NCI-H146 treated with DMSO at 0.1 percent for 48 hours (cell line): Measurements from ENCODE around the gene AMIGO2.

ENCODE experiments used
- DNase-seq: peaks from one replicate; lab custom pipeline; 2025; ENCODE audit not compliant: unreplicated experiment; lab: John Stamatoyannopoulos, UW

AMIGO2 gene

DNA sequence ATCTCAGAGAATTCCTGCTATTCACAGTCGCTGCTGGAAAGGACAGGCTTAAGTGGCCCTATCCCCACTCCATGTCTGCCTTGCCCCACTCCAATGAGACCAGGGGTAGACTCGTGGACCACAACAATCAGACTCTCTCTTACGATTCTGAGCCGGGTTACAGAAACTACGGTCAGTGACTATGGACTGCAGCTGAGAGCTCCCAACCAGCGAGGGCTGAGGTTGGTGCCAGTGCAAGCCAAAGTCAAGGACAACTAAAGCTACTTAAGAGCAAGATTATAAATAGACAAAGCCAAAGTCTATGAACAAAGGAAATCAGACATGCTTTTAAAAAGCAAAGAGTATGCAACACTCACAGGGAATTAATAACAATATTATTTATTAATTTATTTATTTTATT lies 18.3 kb upstream of the AMIGO2 start:
- DNase-seq, result no peak

DNA sequence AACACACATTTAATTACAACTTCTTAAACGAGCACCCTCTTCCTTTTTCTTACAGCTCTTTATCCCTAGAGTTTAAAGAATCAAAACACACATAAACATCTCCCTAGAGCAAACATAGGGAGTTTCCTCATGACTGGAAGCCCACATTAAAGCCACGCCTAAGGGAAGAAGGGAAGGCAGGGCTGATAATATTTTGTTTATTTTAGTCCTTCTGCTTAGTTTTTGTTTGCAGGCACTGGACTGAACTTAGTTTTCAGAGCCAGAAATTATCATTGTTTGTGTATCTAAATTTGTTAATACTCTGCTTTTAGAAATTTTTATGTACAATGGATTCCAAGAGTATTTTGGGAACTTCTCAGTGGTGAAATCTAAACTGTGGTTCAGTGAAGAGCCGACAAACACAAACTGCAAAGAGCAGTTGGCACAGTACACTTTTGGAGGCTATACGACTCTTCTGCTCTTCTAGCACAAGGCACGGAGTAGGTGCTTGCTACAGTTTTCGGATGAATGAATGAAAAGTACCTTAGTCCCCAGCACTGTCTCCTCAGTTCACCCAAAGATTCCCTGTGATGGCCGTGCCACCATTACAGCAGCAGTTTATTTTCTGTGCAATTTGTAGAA lies 17.6 kb upstream of the AMIGO2 start:
- no peak for DNase-seq

DNA sequence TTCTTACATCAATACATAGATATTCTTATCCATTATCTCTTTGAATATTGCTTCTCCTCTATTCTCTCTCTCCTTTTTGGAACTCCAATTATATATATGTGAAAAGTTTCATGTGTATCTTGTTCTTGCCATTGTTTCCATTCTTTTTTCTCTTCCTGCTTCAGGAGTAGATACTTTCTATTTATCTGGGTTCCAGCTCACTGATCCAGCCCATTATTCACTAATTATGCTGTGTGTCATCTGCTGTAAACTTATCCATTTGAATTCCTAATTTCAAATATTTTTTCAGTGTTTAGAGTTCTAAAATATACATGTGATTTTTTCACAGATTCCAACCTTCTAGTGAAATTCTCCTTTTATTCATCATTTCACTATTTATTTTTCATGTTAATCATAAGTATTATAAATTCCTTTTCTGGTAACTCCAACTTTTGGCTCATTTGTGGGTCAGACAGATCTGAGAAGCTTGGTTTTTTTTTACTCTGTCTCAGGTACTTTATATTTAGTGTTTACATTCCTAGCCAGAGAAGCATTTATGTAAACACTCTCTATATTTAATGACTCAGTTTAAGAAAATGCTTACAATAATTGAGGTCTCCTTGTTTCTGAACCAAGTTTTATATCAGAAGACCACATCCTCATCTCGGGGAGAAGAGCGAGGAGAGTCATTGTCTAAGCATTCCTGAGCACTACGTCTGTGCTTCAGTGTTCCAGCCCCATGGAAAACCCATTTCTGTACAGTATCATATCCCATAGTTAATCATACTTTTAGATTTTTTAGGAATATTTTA lies 15.9 kb upstream of the AMIGO2 start:
- DNase-seq, result no peak

DNA sequence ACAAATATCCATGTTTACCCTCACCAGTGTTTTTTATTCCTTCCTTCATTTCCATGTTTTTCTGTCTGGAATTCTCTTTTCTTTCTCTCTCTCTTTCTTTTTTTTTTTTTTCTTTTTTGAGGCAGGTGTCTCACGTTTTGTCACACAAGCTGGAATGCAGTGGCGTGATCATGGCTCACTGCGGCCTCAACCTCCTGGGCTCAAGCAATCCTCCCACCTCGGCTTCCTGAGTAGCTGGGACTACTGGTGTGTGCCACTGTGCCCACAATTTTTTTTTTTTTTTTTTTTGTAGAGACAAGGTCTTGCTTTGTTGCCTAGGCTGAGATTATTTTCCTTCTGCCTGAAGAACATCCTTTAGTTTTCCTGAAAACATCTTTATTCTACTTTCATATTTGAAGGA lies 15.0 kb upstream of the AMIGO2 start:
- DNase-seq, result no peak

DNA sequence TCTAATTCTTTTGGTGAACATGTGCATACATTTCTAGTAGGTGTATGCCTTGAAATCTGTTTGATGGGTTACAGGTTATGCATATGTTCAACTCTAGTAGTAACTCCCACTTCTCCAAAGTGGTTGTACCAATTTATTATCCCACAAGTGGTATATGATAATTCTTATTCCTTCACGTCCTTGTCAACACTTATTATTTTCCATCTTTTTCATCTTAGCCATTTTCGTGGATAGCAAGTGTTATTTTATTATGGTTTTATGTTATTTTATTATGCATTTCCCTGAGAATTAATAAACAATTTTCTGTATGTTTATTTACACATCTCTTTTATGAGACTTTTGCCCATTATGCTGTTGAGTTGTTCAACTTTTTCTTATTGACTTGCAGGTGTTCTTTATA lies 11.2 kb upstream of the AMIGO2 start:
- DNase-seq, result no peak

DNA sequence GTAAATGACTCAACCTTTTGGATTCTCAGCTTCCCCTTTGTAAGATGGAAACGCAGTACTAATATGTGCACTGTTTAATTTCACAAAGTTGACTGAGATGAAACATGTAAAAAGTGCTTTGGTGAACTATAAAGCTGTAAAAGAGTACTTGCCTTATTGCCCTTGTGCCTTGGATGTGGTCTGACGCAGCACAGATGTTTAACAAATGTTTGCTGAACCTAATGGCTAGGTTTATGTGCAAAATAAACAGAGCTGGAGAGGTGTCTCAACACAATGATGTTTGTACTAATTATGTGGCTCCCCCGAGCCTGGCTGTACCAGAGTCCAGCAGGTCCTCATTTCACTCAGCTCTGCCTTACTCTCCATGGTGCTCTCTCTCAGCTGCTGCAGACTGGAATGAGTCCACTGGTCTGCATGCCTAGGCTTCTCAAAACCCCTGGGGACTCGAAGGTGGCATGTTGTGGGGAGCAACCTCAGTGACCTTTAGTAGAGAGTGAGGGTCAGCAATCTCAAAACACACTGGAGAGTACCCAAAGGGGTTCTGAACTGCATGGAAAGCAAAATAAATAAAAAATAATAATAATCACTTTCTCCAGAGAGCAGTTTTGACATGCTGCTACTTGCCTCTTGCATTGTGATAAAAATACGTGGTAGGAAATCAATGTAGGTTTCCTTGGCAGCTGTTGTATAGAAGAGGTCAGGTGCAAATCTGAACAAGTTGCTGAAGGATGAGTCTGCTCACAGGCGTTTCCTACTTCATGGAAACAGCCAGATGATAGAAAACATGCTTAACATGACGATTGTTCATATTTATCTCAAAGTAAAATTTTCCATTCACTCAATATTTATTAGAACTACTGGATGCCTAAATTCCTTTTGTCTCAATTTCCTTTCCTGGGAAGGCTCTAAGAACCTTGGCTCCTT lies 8.5 kb upstream of the AMIGO2 start:
- DNase-seq, result peak; percentile 81

DNA sequence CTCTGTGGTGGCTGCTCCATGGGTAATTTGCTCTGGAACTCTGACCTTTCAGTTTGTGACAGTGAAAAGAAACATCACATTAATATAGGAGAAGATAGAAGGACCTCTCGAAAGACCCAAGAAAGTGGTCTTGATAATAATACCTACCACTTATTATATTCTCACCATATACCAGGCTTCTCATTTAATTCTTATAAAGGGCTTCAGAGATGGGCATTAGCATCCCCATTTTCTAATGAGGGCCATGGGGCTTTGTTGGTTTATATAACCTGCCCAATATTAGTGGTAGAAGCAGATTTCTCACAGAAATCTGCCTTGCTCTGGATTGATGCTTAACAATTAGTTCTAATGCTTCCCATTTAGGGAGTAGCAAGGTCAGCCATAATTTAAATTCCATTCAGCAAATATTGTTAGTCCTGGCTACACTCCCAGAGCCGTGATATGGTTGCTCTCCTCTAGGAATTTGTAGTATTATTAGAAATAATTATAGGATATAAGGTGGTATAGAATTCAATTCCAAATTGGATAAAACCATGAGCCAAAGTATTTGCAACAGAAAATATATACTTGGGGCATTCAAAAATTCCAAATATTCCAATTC lies 7.4 kb upstream of the AMIGO2 start:
- DNase-seq, result peak; percentile 31

DNA sequence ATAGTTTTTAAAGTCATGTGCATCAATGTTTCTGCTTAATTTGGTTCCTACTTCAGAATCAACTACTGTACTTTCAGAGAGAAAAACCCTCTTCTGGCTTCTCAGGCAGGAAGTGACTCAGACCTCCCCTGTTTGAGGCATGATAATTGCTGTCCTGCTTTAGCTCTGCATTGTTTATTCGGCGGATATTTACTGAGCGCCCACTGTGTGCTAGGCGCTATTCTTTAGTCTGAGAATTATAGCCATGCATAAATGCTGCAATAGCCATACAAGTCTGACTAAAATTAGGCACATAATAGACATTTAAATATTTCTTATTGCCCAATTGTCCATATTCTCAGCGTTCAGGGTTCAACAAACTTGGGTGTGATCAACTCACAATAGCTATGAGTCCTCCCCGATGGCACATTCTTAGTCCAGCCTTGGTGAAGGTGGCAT lies 6.1 kb upstream of the AMIGO2 start:
- peak; percentile 55 for DNase-seq

DNA sequence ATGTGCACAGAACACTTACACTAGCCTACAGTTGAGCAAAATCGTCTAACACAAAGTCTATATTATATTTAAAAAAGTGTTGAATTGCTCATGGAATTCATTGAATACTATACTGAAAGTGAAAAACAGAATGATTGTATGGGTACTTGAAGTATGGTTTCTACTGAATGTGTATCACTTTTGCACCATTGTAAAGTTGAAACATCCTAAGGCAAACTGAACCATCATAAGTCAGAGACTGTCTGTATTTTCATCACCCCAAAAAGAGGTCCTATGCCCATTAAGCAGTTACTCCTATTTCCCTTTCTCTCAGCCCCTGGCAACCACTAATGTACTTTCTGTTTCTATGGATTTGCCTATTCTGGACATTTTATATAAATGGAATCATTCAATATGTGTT lies 4.4 kb upstream of the AMIGO2 start:
- DNase-seq, result no peak

DNA sequence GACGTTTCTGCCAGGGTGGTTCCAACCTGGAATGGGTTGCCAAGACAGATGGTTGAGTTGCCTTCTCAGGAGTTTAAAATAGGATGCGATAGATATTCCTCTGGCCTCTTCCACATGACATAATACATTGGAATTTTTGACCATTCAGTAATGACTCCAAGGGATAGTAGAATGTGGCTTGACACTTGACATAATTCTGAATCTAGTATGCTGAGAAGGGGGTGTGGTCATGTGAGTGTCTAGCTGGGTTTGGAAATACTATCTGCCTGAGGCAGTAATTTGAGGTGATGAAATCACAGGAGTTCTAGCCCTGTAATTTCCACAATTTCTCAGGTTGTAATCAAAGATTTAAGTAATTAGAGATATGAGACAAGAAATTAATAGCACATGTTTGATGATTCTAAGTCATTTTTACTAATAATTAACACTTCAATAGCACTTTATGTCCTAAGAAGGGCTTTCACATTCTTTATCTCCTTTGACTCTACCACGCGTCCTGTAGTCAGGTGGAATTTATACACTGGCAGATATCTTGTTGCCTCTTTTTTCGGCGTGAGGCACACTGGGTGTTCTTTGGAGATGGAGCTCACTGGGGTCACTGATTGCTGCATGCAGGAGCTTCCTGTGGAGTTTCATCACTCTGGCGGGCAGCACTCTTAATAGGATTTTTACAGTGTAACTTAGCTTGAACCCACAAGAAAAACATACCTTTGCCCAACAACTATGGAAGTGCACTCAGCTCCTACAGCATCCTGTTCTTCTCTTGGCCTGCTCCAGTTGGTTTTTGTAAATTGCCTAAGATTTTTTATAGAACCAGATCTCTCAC lies 3.2 kb upstream of the AMIGO2 start:
- DNase-seq, result no peak

DNA sequence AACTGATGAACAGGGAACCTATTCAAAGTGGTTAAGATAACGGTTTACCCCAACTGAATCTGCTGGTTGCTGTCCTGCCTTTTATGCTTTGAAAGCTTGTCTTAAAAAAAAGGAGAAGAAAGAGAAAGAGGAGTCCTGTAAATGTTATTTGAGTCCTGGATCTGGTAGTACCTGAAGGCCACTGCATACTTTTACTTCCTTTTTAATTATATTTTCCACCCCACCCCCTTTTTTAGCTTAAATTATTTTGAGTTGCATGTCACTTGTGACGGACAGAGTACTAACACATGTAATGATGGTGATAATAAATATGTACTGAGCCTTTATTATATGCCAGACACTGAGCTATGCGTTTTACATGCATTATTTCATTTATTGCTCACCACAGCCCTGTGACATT lies 2.5 kb upstream of the AMIGO2 start:
- no peak for DNase-seq

DNA sequence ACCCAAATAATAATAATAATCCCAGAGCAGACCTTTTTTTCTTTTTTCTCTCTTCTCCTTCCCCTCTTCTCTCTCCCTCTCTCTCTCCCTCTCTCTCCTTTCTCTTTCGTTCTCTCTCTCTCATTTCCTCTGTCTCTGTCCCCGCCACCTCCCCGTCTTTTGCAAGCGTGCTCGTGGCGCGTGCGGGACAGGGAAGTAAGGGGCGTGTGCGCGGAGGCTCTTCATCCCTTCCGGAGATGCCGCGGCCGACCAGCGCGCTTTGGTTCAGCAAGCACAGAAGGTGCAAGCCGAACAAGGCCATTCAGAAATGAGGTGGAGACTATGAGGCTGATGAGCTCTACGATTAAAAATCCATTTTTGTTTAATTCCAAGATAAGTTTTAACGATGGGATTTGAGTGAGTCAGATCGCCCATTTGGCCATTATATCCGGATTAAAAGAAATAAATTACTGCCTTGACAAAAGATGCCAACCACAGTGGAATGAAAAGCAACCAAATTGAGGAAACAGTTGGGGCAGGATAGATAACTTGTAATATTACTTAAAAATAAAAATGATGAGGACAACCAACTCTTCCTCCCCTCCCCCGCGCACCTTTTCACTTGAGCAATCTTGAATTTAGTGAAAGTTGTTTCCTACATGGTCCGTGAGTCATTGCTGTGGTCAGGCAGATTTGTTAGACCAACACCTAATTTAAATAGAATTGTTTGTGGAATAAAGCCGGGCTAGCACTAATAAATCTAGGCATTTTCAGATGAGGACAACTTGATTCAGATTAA lies 1.2 kb upstream of the AMIGO2 start:
- DNase-seq, result no peak

DNA sequence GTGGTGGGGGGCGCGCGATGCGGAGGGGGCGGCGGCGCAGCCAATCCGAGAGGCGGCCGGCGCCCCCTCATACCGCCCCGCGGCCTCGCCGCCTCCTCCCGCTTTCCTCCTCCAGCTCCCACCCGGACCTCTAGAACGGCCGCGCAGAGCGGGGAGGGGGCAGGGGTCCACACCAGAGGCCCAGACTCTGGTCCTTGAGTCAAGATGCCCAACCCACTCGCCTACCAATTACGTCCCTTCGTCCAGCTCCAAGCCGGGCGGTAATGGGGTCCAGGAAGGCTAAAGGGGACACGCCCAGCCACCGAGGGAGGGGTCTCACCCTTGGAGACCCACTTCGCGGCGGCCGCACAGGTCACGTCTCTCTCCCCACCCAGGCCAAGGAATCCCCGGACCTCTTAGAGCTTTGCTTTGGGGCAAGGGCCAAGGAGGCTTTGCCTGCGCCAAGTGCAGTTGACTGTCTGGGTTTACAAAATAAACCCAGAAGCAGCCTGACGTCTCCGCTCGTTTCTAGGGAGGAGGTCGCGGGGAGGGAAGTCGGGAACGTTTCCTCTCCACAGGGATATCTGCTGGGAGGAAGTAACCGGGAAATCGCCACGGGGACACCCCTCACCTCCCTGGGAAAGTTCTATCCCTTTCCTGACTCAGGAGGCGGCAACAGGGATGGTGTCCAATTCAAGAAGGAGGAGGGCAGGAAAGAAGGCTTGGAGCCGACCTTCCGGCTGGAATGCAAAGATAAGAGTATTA lies 394 bp upstream of the AMIGO2 start:
- DNase-seq, result no peak

DNA sequence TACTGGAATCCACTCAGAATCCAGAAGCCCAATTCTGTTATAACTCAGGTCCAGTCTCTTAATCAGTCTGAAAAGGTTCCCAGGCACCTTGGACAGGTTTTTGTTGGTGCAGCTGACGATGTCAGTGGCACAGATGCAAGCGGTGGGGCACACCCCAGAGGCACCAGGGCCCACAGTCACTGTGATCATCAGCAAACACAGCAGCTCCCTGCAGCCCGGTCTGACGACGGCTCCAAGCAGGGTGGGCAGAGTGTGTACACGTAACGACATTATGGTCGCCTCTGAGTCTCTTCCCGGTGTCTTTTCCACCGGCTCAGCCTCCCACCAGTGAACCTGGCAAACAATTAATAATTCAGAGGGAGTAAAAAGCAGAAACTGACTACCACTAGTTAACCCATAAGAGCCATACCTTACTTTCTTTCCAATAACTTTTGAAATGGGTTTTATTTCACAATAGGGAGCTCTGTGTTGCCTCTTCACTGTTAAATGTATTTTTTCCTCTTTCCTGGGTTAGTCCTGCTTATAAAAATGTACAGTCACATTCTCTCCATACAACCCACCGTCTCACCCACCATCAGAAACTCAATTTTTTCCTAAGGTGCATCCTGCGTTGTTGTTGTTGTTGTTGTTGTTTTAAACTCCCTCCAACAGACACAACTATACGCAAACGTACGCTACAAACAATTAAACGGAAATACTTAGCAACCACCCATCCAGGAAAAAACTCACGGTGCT lies 859 bp downstream of the AMIGO2 start:
- no peak for DNase-seq

DNA sequence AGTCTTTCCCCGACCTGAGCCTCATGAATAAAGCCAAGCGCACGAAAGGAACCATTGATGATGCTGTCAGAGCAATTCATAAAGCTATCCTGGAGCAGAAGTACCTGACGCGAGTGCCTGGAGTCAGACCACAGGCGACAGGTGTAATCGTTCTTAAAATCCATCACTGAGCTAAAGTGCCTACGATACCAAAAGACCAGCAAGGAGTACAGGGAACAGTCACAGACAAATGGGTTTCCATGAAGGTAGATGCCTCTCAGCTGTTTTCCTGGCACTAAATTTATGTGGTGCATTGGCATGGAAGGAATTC lies 1.7 kb downstream of the AMIGO2 start:
- DNase-seq, result no peak

DNA sequence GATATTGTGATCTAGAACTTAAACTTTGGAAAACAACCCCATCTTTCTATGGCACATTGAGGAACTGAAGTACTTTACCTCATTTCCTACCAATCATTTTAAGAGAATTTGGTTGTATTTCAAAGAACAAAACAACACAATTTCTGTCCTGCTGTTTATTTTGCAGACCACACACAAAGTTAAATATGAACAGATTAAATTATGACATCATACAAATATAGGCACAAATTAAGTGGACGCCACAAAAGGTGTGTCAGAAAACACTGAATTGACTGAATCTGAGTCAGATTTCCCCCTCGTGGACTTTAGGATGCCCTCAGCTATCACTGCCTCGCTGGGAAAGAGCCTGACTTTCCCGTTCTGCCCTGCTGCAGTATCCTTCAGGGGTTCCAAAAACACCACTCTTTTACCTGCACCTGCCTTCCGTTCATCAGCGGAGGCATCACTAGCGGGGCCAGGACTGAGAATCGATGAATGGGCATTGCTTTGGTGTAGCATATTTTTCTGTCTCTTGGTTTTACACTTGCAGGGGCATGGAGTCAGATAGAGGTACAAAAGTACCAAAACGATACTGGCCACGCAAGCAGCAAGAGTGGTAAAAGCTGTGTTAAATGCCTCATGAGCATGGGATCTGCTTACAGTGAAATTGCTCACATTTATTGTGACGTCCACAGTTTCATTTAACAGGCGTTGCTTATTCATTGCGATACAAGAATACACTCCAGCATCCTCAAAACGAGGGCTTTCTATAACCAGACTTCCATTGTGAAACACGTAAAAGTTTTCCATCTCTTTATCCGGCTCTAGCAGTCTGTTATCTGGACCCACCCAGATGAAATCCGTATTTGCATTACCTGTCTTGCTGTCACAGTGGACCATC lies 2.3 kb downstream of the AMIGO2 start:
- no peak for DNase-seq
